ENCODE results near the gene RMRP. TPM values are rescaled to one million over a fixed set of nuclear protein-coding genes. Genes with fewer than 3 reads are reported as not detected.

Gene RMRP
- total and polyA plus RNA-seq, 2 experiments from 2014 or later: 3,174 TPM; not detected in 1

GRCh38 chr9:35627575-35627974, 30.2 kb downstream of the RMRP start:
- Histone ChIP-seq H4K20me1 (ENCODE audit: insufficient read depth, poor library complexity, severe bottlenecking) (no peaks in the 10 kb centered on the region), H3K4me3 (no peak overlapping the region), H3K27me3 (no peaks in the 10 kb centered on the region), H3K27ac (no peak overlapping the region), H3K79me2 (no peaks in the 10 kb centered on the region), H3K9me3 (ENCODE audit: low read depth) (no peaks in the 10 kb centered on the region), H2AFZ (no peak overlapping the region), H3K36me3 (replicated peaks; ENCODE audit: insufficient read depth, low read depth) (no peaks in the 10 kb centered on the region), H3K4me1 (ENCODE audit: insufficient read depth) (no peaks in the 10 kb centered on the region), H3K4me2 (no peak overlapping the region), H3K9me2 (replicated peaks; ENCODE audit: insufficient read depth) (no peaks in the 10 kb centered on the region)
- TF ChIP-seq EZH2 (IDR thresholded peaks at IDR 0.05; ENCODE audit: borderline replicate concordance) (no peak), EZH2phosphoT487 (IDR thresholded peaks at IDR 0.05; ENCODE audit: low read depth, severe bottlenecking, unreplicated experiment) (no peak), CTCF (IDR thresholded peaks at IDR 0.05; ENCODE audit: poor library complexity) (no peak)
- DNase-seq (ENCODE audit: low spot score): no peak
- 95% methylated on average over 2 of the region's 2 CpGs for WGBS (ENCODE audit: low lambda C conversion rate, missing lambda C conversion rate)

- H4K20me1 ChIP-seq (ENCODE audit: insufficient read depth, poor library complexity, severe bottlenecking): no peaks in the 10 kb centered on the region
- H3K36me3 ChIP-seq (replicated peaks; ENCODE audit: insufficient read depth, low read depth): no peaks in the 10 kb centered on the region
- H3K9me3 ChIP-seq (ENCODE audit: low read depth): no peaks in the 10 kb centered on the region
- H3K27ac ChIP-seq: no peak overlapping the region
- TF ChIP-seq CTCF (IDR thresholded peaks at IDR 0.05; ENCODE audit: poor library complexity) (no peak), EZH2phosphoT487 (IDR thresholded peaks at IDR 0.05; ENCODE audit: low read depth, severe bottlenecking, unreplicated experiment) (no peak), EZH2 (IDR thresholded peaks at IDR 0.05; ENCODE audit: borderline replicate concordance) (no peak)
- no peaks in the 10 kb centered on the region for H3K9me2 ChIP-seq (replicated peaks; ENCODE audit: insufficient read depth)
- no peaks in the 10 kb centered on the region for H3K4me1 ChIP-seq (ENCODE audit: insufficient read depth)
- no peak overlapping the region for H3K4me2 ChIP-seq
- H3K27me3 ChIP-seq: peaks cover 24% of the 10 kb centered on the region
- H2AFZ ChIP-seq: no peak overlapping the region
- DNase-seq (ENCODE audit: low spot score): no peak
- H3K4me3 ChIP-seq: no peak overlapping the region
- H3K79me2 ChIP-seq: no peaks in the 10 kb centered on the region
- 88% methylated on average over 2 of the region's 2 CpGs for WGBS (ENCODE audit: low lambda C conversion rate, missing lambda C conversion rate)
Measured at GRCh38 chr9:35619800-35620158, 38.0 kb downstream of the RMRP start.

GRCh38 chr9:35618854-35619799, 38.7 kb downstream of the RMRP start:
- no peak for TF ChIP-seq CTCF (IDR thresholded peaks at IDR 0.05; ENCODE audit: poor library complexity)
- TF ChIP-seq EZH2 (IDR thresholded peaks at IDR 0.05; ENCODE audit: borderline replicate concordance): no peak
- no peak for TF ChIP-seq EZH2phosphoT487 (IDR thresholded peaks at IDR 0.05; ENCODE audit: low read depth, severe bottlenecking, unreplicated experiment)
- DNase-seq (ENCODE audit: low spot score): no peak
- 94% methylated on average over 17 of the region's 17 CpGs for WGBS (ENCODE audit: low lambda C conversion rate, missing lambda C conversion rate)
- no peaks in the 10 kb centered on the region for H3K4me1 ChIP-seq (ENCODE audit: insufficient read depth)
- no peak overlapping the region for H3K27ac ChIP-seq
- H3K9me2 ChIP-seq (replicated peaks; ENCODE audit: insufficient read depth): no peaks in the 10 kb centered on the region
- no peak overlapping the region for H3K4me2 ChIP-seq
- H4K20me1 ChIP-seq (ENCODE audit: insufficient read depth, poor library complexity, severe bottlenecking): no peaks in the 10 kb centered on the region
- H3K9me3 ChIP-seq (ENCODE audit: low read depth): no peaks in the 10 kb centered on the region
- no peaks in the 10 kb centered on the region for H3K36me3 ChIP-seq (replicated peaks; ENCODE audit: insufficient read depth, low read depth)
- H3K27me3 ChIP-seq: peaks cover 28% of the 10 kb centered on the region
- H2AFZ ChIP-seq: no peak overlapping the region
- H3K4me3 ChIP-seq: no peak overlapping the region
- H3K79me2 ChIP-seq: no peaks in the 10 kb centered on the region
